HCT116 (cell line): ENCODE measurements around the gene CKB. TPM values are rescaled to one million over a fixed set of nuclear protein-coding genes. Genes with fewer than 3 reads are reported as not detected.

Experiments
- ATAC-seq: fragments of 200-7000 bp; cut with Tn5 transposase; 2 replicates; pipeline ENCODE4 v1.9.1; 2020; ENCODE audit warnings: mild to moderate bottlenecking, moderate library complexity
- BruUV-seq: library from RNA; stranded (reverse); fragments of 400-500 nt; replicated peaks from 2 replicates; lab custom pipeline; 2021; lab: Mats Ljungman, UMichigan
- CTCF ChIA-PET: fragments of 300-600 bp; sonication (Branson Sonifier 250); formaldehyde crosslinking; loops from one replicate; lab custom pipeline; 2021; ENCODE audit warnings: antibody characterized with exemption; lab: Charles Lee
- POLR2A ChIA-PET: fragments of 300-600, 350-600 bp; sonication (Branson Sonifier 250); formaldehyde crosslinking; loops from one replicate; lab custom pipeline; 2021; ENCODE audit warnings: antibody characterized with exemption; lab: Charles Lee
- RAD21 ChIA-PET, 2 experiments: fragments of 300-600 bp; sonication (Branson Sonifier 250); formaldehyde crosslinking; loops; one replicate each; lab custom pipeline; 2023; ENCODE audit warnings: low total read pairs in 2 of 2; ENCODE audit not compliant: uncharacterized antibody in 2 of 2, unreplicated experiment in 2 of 2, low non-redundant PET in 1 of 2; lab: Charles Lee
- DNase-seq: peaks from one replicate; pipeline ENCODE4 v3.0.0-alpha.2; 2010; ENCODE audit warnings: low read depth, low spot score
- H2AFZ ChIP-seq: fragments of 200-600 bp; shearing (Covaris generic), sonication (generic); 2 replicates; pipeline ENCODE4 v1.6.1; 2017; ENCODE audit warnings: low read depth, mixed run types, mixed read lengths, antibody characterized with exemption, low read length; ENCODE audit not compliant: poor library complexity, severe bottlenecking
- H3K27ac ChIP-seq: 2 replicates; pipeline ENCODE4 v1.5.1; 2012; ENCODE audit warnings: low read depth, low read length
- H3K27me3 ChIP-seq: fragments of 200-600 bp; sonication (generic); 2 replicates; pipeline ENCODE4 v1.6.1; 2016; ENCODE audit warnings: mixed run types, low read length, mixed read lengths; ENCODE audit not compliant: insufficient read depth
- H3K36me3 ChIP-seq, 2 experiments: fragments of 200-500 bp in 1 of 2; fragments of 200-600 bp in 1 of 2; sonication (Bioruptor generic) in 1 of 2; sonication (generic) in 1 of 2; 2 replicates each; pipeline versions ENCODE4 v1.5.1 to v1.6.1; 2014 to 2016; ENCODE audit warnings: low read length in 2 of 2, inconsistent platforms in 1 of 2, mixed read lengths in 1 of 2, mixed run types in 1 of 2; ENCODE audit not compliant: insufficient read depth in 2 of 2, control insufficient read depth in 1 of 2
- H3K4me1 ChIP-seq, 2 experiments: fragments of 200-600 bp in 1 of 2; sonication (generic) in 1 of 2; 2 replicates each; pipeline versions ENCODE4 v1.5.1 to v1.6.1; 2012 to 2017; ENCODE audit warnings: low read length in 2 of 2, inconsistent platforms in 1 of 2, mild to moderate bottlenecking in 1 of 2, mixed read lengths in 1 of 2, mixed run types in 1 of 2, moderate library complexity in 1 of 2; ENCODE audit not compliant: insufficient read depth in 2 of 2, control insufficient read depth in 1 of 2
- H3K4me2 ChIP-seq: fragments of 200-600 bp; sonication (generic); 2 replicates; pipeline ENCODE4 v1.6.1; 2017; ENCODE audit warnings: mixed run types, low read length, mixed read lengths
- H3K4me3 ChIP-seq, 2 experiments: fragments of 200-600 bp in 1 of 2; sonication (generic) in 1 of 2; replicated peaks in 1 of 2; 2 replicates each; pipeline ENCODE4 v1.5.1; 2011 to 2016; ENCODE audit warnings: low read length in 2 of 2, control low read depth in 1 of 2, low read depth in 1 of 2, mild to moderate bottlenecking in 1 of 2, mixed read lengths in 1 of 2, mixed run types in 1 of 2
- H3K79me2 ChIP-seq: fragments of 200-600 bp; sonication (generic); 2 replicates; pipeline ENCODE4 v1.6.1; 2017; ENCODE audit warnings: mild to moderate bottlenecking, mixed run types, low read length, moderate library complexity, mixed read lengths; ENCODE audit not compliant: insufficient read depth
- H3K9ac ChIP-seq: fragments of 200-600 bp; sonication (generic); 2 replicates; pipeline ENCODE4 v1.6.1; 2016; ENCODE audit warnings: low read length, mixed read lengths
- H3K9me2 ChIP-seq: fragments of 200-600 bp; sonication (generic), shearing (Covaris generic); 2 replicates; pipeline ENCODE4 v1.6.1; 2017; ENCODE audit warnings: mixed run types, mild to moderate bottlenecking, moderate library complexity; ENCODE audit not compliant: insufficient read depth
- H3K9me3 ChIP-seq, 2 experiments: fragments of 200-500 bp in 1 of 2; fragments of 200-600 bp in 1 of 2; sonication (Bioruptor generic) in 1 of 2; sonication (generic) in 1 of 2; 2 replicates each; pipeline ENCODE4 v1.6.1; 2014 to 2017; ENCODE audit warnings: low read length in 2 of 2, mixed read lengths in 2 of 2, inconsistent platforms in 1 of 2, low read depth in 1 of 2, mild to moderate bottlenecking in 1 of 2, mixed run types in 1 of 2, moderate library complexity in 1 of 2; ENCODE audit not compliant: control insufficient read depth in 1 of 2, insufficient read depth in 1 of 2
- H4K20me1 ChIP-seq: fragments of 200-600 bp; sonication (generic), shearing (Covaris generic); 2 replicates; pipeline ENCODE4 v1.6.1; 2017; ENCODE audit warnings: mixed run types, mild to moderate bottlenecking, moderate library complexity; ENCODE audit not compliant: insufficient read depth
- CTCF ChIP-seq, 3 experiments: fragments of 200-600 bp in 1 of 3; sonication (generic) in 1 of 3; IDR thresholded peaks in 2 of 3; conservative IDR thresholded peaks in 1 of 3; 2 replicates each; pipeline ENCODE4 v1.5.1; 2012 to 2017; ENCODE audit warnings: low read depth in 2 of 3, low read length in 2 of 3, antibody characterized with exemption in 1 of 3, borderline replicate concordance in 1 of 3, control low read depth in 1 of 3, mild to moderate bottlenecking in 1 of 3, mixed read lengths in 1 of 3, mixed run types in 1 of 3, moderate library complexity in 1 of 3; ENCODE audit not compliant: insufficient read depth in 1 of 3
- POLR2A ChIP-seq: IDR thresholded peaks from 2 replicates; pipeline ENCODE4 v1.7.0; 2011; ENCODE audit warnings: borderline replicate concordance; ENCODE audit not compliant: insufficient read depth, insufficient read length; ENCODE audit errors: extremely low read depth
- RAD21 ChIP-seq: IDR thresholded peaks from 2 replicates; pipeline ENCODE4 v1.6.1; 2012; ENCODE audit warnings: low read depth, mild to moderate bottlenecking
- SP1 ChIP-seq: IDR thresholded peaks from 2 replicates; pipeline ENCODE4 v1.6.1; 2012; ENCODE audit warnings: low read depth
- TCF7L2 ChIP-seq: IDR thresholded peaks from 2 replicates; pipeline ENCODE4 v1.7.0; 2011; ENCODE audit warnings: borderline replicate concordance, inconsistent platforms; ENCODE audit not compliant: insufficient read depth, insufficient read length; ENCODE audit errors: extremely low read depth
- ZBTB33 ChIP-seq: IDR thresholded peaks from 2 replicates; pipeline ENCODE4 v1.6.1; 2011; ENCODE audit warnings: mild to moderate bottlenecking, low read length, moderate library complexity; ENCODE audit not compliant: insufficient replicate concordance; ENCODE audit errors: extremely low read depth
- ZFX ChIP-seq: fragments of 450-650 bp; IDR thresholded peaks from 2 replicates; pipeline ENCODE4 v1.6.1; 2017
- ZNF274 ChIP-seq: fragments of 200-500 bp; sonication (Bioruptor generic); IDR thresholded peaks from 2 replicates; pipeline ENCODE4 v1.6.1; 2014; ENCODE audit warnings: mild to moderate bottlenecking, low read depth, low read length, inconsistent platforms
- intact Hi-C: fragments of 100-400 bp; cut with micrococcal nuclease; formaldehyde crosslinking; loops from 2 replicates; pipeline ENCODE4 v1.10.0; 2022
- total RNA-seq: library from RNA; stranded (reverse); gene quantifications from one replicate; pipeline ENCODE4 v1.2.1, GENCODE V29; 2021; ENCODE audit not compliant: unreplicated experiment

The CKB gene
- total RNA-seq, 1 experiment from 2014 or later = 605 TPM

- H3K79me2 ChIP-seq = peaks cover 19% of the 10 kb centered on the region
- no peak for ATAC-seq
- ChIA-PET RAD21 (no interaction called here), CTCF (no interaction called here), POLR2A (no interaction called here)
- no peak for TF ChIP-seq ZBTB33
- TF ChIP-seq RAD21 = no peak
- TF ChIP-seq SP1 = no peak
- peak in 2 of 3 experiments; percentile 9 to 20; a peak in 2 of 6 replicates for TF ChIP-seq CTCF (IDR thresholded peaks at IDR 0.05 in 2 of 3, conservative IDR thresholded peaks at IDR 0.05 in 1 of 3; ENCODE audit: borderline replicate concordance in 1 of 3, insufficient read depth in 1 of 3, low read depth in 2 of 3, low read length in 2 of 3)
- TF ChIP-seq POLR2A = no peak
- TF ChIP-seq TCF7L2 = no peak
- no peak for TF ChIP-seq ZNF274
- no peak for TF ChIP-seq ZFX
- no peaks in the 10 kb centered on the region for H3K9me3 ChIP-seq
- H3K4me3 ChIP-seq = no peak overlapping the region
- intact Hi-C loops = no loop called here
- no peak overlapping the region for H2AFZ ChIP-seq
- peaks cover 15 to 46% of the 10 kb centered on the region in 2 experiments; a peak in 3 of 4 replicates for H3K4me1 ChIP-seq
- no TSS peak for BruUV-seq
- no peak for DNase-seq
- no peaks in the 10 kb centered on the region for H3K9me2 ChIP-seq
- H3K9ac ChIP-seq = no peak overlapping the region
- no peaks in the 10 kb centered on the region; the same call in 1 of the 2 replicates for H4K20me1 ChIP-seq
- no peak overlapping the region for H3K27ac ChIP-seq
- peaks cover 0 to 9% of the 10 kb centered on the region in 2 experiments; a peak in 1 of 4 replicates for H3K36me3 ChIP-seq
- no peaks in the 10 kb centered on the region for H3K27me3 ChIP-seq
- no peak overlapping the region for H3K4me2 ChIP-seq
Observed at GRCh38 chr14:103524002-103524935, 1.6 kb upstream of the CKB start.
